Thoracic aorta (tissue), 2 donors: ENCODE results near the gene USP31. TPM values are rescaled to one million over a fixed set of nuclear protein-coding genes. Genes with fewer than 3 reads are reported as not detected.

Experiments used
- ATAC-seq: fragments of 150-250 bp; one replicate; pipeline ENCODE4 v1.8.0; 2017; ENCODE audit warnings: low read depth; ENCODE audit not compliant: insufficient number of reproducible peaks, low FRiP score
- DNase-seq: peaks from one replicate; pipeline ENCODE4 v3.0.0-alpha.2; 2020; ENCODE audit warnings: low spot score
- H3K27ac ChIP-seq, 2 donors: fragments of 200-600 bp; sonication (generic); 1 replicate in 1 of 2; 2 replicates in 1 of 2; pipeline ENCODE4 v1.5.1; 2016; ENCODE audit warnings: mild to moderate bottlenecking in 2 of 2, moderate library complexity in 2 of 2
- H3K27me3 ChIP-seq: fragments of 200-600 bp; sonication (generic); replicated peaks from 2 replicates; pipeline ENCODE4 v1.6.0; 2016; ENCODE audit warnings: mild to moderate bottlenecking; ENCODE audit not compliant: insufficient read depth
- H3K36me3 ChIP-seq: fragments of 200-600 bp; sonication (generic); one replicate; pipeline ENCODE4 v1.5.1; 2016
- H3K4me1 ChIP-seq, 2 donors: fragments of 200-600 bp; sonication (generic); 1 replicate in 1 of 2; 2 replicates in 1 of 2; pipeline versions ENCODE4 v1.5.1 to v1.6.0; 2016; ENCODE audit warnings: low read depth in 2 of 2, mild to moderate bottlenecking in 1 of 2; ENCODE audit not compliant: control insufficient read depth in 1 of 2
- H3K4me3 ChIP-seq: fragments of 200-600 bp; sonication (generic); 2 replicates; pipeline ENCODE4 v1.5.1; 2016; ENCODE audit warnings: mild to moderate bottlenecking
- H3K9me3 ChIP-seq: fragments of 200-600 bp; sonication (generic); 2 replicates; pipeline ENCODE4 v1.5.1; 2016
- CTCF ChIP-seq: fragments of 200-600 bp; sonication (generic); IDR thresholded peaks from one replicate; pipeline ENCODE4 v1.5.1; 2019; ENCODE audit warnings: antibody characterized with exemption
- total RNA-seq, 2 donors: library from RNA; depleted of rRNA; stranded (reverse); fragments of >200 nt; gene quantifications; one replicate each; pipeline versions ENCODE4 v1.1.0 to v1.2.3, GENCODE V29; 2016

The USP31 gene
- total RNA-seq, 2 donors from 2014 or later, result 19.6 to 25.0 TPM

DNA sequence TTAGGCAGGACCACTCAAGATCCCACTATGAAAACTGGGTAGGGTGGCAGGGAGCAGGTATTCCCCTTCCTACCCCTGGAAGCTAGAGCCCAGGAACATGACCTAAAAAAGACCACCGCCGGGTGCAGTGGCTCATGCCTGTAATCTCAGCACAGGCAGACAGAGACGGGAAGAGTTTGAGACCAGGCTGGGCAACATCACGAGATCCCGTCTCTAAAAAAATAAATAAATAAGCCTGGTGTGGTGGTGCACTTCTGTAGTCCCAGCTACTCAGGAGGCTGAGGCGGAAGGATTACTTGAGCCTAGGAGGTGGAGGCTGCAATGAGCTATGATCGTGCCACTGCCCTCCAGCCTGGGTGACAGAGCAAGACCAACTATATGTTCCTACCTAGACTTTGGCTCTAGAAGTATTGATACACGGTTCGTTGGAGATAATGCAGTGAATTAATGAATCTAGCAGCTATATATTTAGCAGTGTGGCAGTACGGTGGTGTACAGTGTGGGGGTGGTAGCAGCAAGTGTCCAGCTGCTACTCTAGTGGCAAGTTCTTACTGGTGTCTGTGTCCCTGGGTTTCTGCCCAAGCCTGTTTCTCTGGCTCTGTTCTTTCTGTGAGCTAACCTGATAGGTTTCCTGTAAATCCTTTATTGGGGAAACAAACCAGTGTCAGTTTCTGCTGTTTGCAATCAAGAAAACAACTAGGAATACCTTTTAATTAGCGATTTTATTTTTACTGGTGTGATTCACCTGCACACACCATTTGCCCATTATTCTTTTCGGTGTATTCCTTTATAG lies 3.3 kb upstream of the USP31 start:
- no peak for TF ChIP-seq CTCF
- no peak overlapping the region for H3K27ac ChIP-seq
- no peak overlapping the region for H3K4me3 ChIP-seq
- ATAC-seq, result no peak
- no peaks in the 10 kb centered on the region for H3K27me3 ChIP-seq
- H3K4me1 ChIP-seq, result peaks cover 11 to 18% of the 10 kb centered on the region in 2 donors
- no peak for DNase-seq
- no peaks in the 10 kb centered on the region for H3K9me3 ChIP-seq
- H3K36me3 ChIP-seq, result no peaks in the 10 kb centered on the region

- peak overlapping the region; percentile 3 to 56 for H3K27ac ChIP-seq
Observed at GRCh38 chr16:23149993-23150364, 727 bp upstream of the USP31 start.

GRCh38 chr16:23148513-23149266 lies 562 bp downstream of the USP31 start:
- TF ChIP-seq CTCF, result no peak
- H3K36me3 ChIP-seq, result no peaks in the 10 kb centered on the region
- H3K27me3 ChIP-seq, result no peaks in the 10 kb centered on the region
- H3K4me3 ChIP-seq, result peak overlapping the region; percentile 97
- H3K9me3 ChIP-seq, result no peaks in the 10 kb centered on the region
- peaks cover 27 to 56% of the 10 kb centered on the region in 2 donors for H3K4me1 ChIP-seq
- DNase-seq, result no peak
- H3K27ac ChIP-seq, result peak overlapping the region; percentile 35 to 78
- ATAC-seq, result peak; percentile 47

More at GRCh38 chr16:23149993-23150364, 727 bp upstream of the USP31 start:
- DNase-seq (no peak), ATAC-seq (no peak)
- Histone ChIP-seq H3K36me3 (no peaks in the 10 kb centered on the region), H3K4me1 (peaks cover 24 to 44% of the 10 kb centered on the region in 2 donors), H3K4me3 (peak overlapping the region; percentile 77), H3K9me3 (no peaks in the 10 kb centered on the region), H3K27me3 (no peaks in the 10 kb centered on the region)
- TF ChIP-seq CTCF, result no peak

DNA sequence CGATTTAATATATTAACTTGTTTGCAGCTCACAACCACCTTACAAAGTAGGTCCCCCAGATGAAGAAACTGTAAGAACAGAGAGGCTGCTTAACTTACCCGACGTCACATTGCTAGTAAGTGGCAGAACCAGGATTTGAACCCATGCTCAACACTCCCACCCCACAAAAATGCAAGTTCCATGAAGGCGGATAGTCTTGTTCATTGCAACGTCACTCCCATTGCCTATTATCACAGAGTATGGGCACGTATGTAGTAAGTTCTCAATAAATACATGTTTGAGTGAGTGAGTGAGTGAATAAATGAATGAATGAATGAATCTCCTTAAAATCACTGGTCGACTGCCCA lies 1.1 kb downstream of the USP31 start:
- peak overlapping the region; percentile 35 to 78 for H3K27ac ChIP-seq
- no peaks in the 10 kb centered on the region for H3K9me3 ChIP-seq
- peak overlapping the region; percentile 97 for H3K4me3 ChIP-seq
- TF ChIP-seq CTCF, result no peak
- ATAC-seq (no peak), DNase-seq (no peak)
- no peaks in the 10 kb centered on the region for H3K27me3 ChIP-seq
- H3K4me1 ChIP-seq, result peaks cover 30 to 62% of the 10 kb centered on the region in 2 donors
- no peaks in the 10 kb centered on the region for H3K36me3 ChIP-seq

- H3K9me3 ChIP-seq, result no peaks in the 10 kb centered on the region
- no peak for DNase-seq
- H3K4me1 ChIP-seq, result peaks cover 33 to 67% of the 10 kb centered on the region in 2 donors
- no peak for ATAC-seq
- H3K27me3 ChIP-seq, result no peaks in the 10 kb centered on the region
- peak overlapping the region in 1 of 2 donors; percentile 78 for H3K27ac ChIP-seq
- TF ChIP-seq CTCF, result no peak
- H3K36me3 ChIP-seq, result no peaks in the 10 kb centered on the region
- peak overlapping the region; percentile 97 for H3K4me3 ChIP-seq
Observed at GRCh38 chr16:23147666-23148065, 1.6 kb downstream of the USP31 start.
